ENCODE measurements around the gene MAPK8IP3.
"Not testable (repeated sequence)": the region's sequence is repeated elsewhere in the genome, so short reads cannot be mapped to it uniquely, and the experiment has no call there.

MAPK8IP3 gene

GRCh38 chr16:1712791-1713261 lies 6.8 kb downstream of the MAPK8IP3 start:
- no peak for DNase-seq (ENCODE audit: low read depth in 2 of 2)

- no peak for DNase-seq (ENCODE audit: low read depth in 2 of 2)
Observed at GRCh38 chr16:1713331-1713730, 7.3 kb downstream of the MAPK8IP3 start.

GRCh38 chr16:1713933-1714332 lies 7.9 kb downstream of the MAPK8IP3 start:
- DNase-seq (ENCODE audit: low read depth in 2 of 2), result no peak

GRCh38 chr16:1715220-1715619 lies 9.2 kb downstream of the MAPK8IP3 start:
- DNase-seq (ENCODE audit: low read depth in 2 of 2), result no peak

- DNase-seq (ENCODE audit: low read depth in 2 of 2), result not testable (repeated sequence)
Observed at GRCh38 chr16:1718236-1718635, 12.2 kb downstream of the MAPK8IP3 start.

- DNase-seq (ENCODE audit: low read depth in 2 of 2), result not testable (repeated sequence)
Observed at GRCh38 chr16:1719559-1720229, 13.7 kb downstream of the MAPK8IP3 start.

GRCh38 chr16:1721372-1721771 lies 15.4 kb downstream of the MAPK8IP3 start:
- DNase-seq (ENCODE audit: low read depth in 2 of 2), result no peak

- no peak for DNase-seq (ENCODE audit: low read depth in 2 of 2)
Observed at GRCh38 chr16:1723450-1724147, 17.6 kb downstream of the MAPK8IP3 start.

- DNase-seq (ENCODE audit: low read depth in 2 of 2), result no peak
Observed at GRCh38 chr16:1724491-1724890, 18.5 kb downstream of the MAPK8IP3 start.

GRCh38 chr16:1726661-1727502 lies 20.9 kb downstream of the MAPK8IP3 start:
- DNase-seq (ENCODE audit: low read depth in 2 of 2), result no peak

- DNase-seq (ENCODE audit: low read depth in 2 of 2), result no peak
Observed at GRCh38 chr16:1727651-1728624, 21.9 kb downstream of the MAPK8IP3 start.

GRCh38 chr16:1729026-1729425 lies 23.0 kb downstream of the MAPK8IP3 start:
- DNase-seq (ENCODE audit: low read depth in 2 of 2), result no peak

- DNase-seq (ENCODE audit: low read depth in 2 of 2), result no peak
Observed at GRCh38 chr16:1729445-1729844, 23.4 kb downstream of the MAPK8IP3 start.

GRCh38 chr16:1731073-1731472 lies 25.1 kb downstream of the MAPK8IP3 start:
- no peak for DNase-seq (ENCODE audit: low read depth in 2 of 2)

- DNase-seq (ENCODE audit: low read depth in 2 of 2), result no peak
Observed at GRCh38 chr16:1731603-1732002, 25.6 kb downstream of the MAPK8IP3 start.

- no peak for DNase-seq (ENCODE audit: low read depth in 2 of 2)
Observed at GRCh38 chr16:1732071-1732470, 26.1 kb downstream of the MAPK8IP3 start.

- not testable (repeated sequence) for DNase-seq (ENCODE audit: low read depth in 2 of 2)
Observed at GRCh38 chr16:1732551-1732987, 26.6 kb downstream of the MAPK8IP3 start.

GRCh38 chr16:1734123-1734522 lies 28.1 kb downstream of the MAPK8IP3 start:
- no peak for DNase-seq (ENCODE audit: low read depth in 2 of 2)

- DNase-seq (ENCODE audit: low read depth in 2 of 2), result no peak
Observed at GRCh38 chr16:1734816-1735215, 28.8 kb downstream of the MAPK8IP3 start.

GRCh38 chr16:1740234-1740633 lies 34.2 kb downstream of the MAPK8IP3 start:
- DNase-seq (ENCODE audit: low read depth in 2 of 2), result no peak
